ENCODE measurements around the gene NUTF2.

The NUTF2 gene

DNA sequence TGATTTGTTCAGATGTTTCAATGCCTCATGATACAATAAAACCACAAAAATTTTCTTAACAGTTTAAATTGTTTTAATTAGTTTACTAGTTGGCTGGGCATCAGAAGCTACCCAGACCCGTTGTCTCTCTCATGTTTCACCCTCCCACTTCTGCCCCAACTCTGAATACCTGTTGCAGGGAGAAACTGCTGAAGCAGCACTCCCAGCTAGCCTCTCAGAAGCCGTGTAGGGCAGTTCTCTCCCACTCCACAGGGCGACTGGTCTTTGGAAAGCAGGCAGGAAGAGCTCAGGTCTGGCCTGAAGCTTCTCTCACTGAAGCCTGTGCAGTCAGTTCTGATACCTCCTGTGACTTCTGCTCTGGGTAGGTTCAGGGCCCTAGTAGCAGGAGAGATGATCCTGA is 24.5 kb downstream of the NUTF2 start:
- no peak overlapping the region for H3K4me3 ChIP-seq (ENCODE audit: control insufficient read depth, low read depth, low read length)
- no peak for DNase-seq (ENCODE audit: low read depth)

DNA sequence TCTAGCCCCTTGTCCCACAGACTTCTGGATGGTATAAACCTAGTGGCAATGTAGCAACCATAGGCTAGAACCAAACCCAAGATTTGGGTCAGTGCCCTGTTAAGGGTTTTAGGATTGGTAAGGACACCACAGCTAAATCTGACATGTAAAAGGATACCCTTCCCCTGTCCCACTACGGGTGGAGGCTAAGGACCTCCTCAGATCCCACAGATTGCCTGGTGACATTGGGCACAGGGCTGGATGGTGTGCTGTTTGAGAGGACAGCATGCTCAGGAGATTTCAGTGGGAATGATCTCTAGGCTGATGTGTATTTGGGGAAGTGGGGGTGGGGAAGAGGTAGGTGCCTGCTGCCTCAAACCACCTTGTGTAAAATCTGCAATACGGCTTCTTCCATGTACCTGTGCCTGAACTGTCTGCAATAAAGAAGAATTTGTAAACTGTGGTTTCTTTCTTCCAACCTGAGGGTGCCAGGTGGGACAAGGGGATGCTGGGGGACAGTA is 25.4 kb downstream of the NUTF2 start:
- TF ChIP-seq, protein P1, sequence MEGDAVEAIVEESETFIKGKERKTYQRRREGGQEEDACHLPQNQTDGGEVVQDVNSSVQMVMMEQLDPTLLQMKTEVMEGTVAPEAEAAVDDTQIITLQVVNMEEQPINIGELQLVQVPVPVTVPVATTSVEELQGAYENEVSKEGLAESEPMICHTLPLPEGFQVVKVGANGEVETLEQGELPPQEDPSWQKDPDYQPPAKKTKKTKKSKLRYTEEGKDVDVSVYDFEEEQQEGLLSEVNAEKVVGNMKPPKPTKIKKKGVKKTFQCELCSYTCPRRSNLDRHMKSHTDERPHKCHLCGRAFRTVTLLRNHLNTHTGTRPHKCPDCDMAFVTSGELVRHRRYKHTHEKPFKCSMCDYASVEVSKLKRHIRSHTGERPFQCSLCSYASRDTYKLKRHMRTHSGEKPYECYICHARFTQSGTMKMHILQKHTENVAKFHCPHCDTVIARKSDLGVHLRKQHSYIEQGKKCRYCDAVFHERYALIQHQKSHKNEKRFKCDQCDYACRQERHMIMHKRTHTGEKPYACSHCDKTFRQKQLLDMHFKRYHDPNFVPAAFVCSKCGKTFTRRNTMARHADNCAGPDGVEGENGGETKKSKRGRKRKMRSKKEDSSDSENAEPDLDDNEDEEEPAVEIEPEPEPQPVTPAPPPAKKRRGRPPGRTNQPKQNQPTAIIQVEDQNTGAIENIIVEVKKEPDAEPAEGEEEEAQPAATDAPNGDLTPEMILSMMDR (IDR thresholded peaks at IDR 0.05; ENCODE audit: control insufficient read depth, insufficient read depth, low read depth, low read length, missing control alignments), result no peak
- no peak overlapping the region for H3K4me3 ChIP-seq (ENCODE audit: control insufficient read depth, low read depth, low read length)
- DNase-seq (ENCODE audit: low read depth), result no peak

More for the DNA sequence above, 24.5 kb downstream of the NUTF2 start:
- TF ChIP-seq, protein P1 (IDR thresholded peaks at IDR 0.05; ENCODE audit: control insufficient read depth, insufficient read depth, low read depth, low read length, missing control alignments), result no peak

DNA sequence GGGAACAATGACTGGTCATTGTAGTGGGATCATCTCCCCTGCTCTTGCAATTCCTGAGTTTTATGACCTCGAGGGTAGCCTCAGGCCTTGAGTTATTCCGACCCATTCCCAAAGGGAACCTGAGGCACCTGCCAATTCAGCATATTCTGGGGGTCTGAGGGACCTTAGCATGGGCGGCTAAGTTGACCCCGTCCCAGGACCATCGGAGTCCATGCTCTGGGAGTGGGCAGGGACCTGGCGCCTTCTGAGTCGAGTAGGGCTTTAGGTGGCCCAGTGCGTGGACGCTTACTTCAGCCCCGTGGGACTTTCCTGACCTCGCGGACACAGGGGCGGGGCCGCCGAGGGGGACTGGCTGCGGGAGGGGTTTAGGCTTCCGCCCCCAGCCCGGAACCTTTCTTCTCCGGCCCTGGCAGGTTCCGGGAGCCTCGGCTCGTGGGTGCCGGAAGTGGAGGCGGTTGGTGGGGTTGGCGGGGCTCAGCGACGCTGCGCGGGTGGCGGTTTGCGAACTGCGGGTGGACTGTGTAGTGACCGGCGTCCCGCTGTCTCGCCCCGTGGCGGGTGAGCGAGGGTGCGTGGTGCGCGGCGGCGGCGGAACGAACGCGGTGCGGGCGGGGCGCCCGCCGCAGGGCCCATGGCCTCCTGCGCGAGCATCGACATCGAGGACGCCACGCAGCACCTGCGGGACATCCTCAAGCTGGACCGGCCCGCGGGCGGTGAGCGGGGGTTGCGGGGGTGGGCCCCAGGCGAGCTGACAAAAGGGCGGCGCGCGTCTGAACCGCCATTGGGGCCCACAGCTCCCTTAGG is 26.1 kb downstream of the NUTF2 start, which contains the start of gene EDC4:
TSS of gene EDC4 (plus strand) at position 422 of the 804 bp plus-strand sequence. CDS start at position 632, 210 bp downstream.
- TF ChIP-seq, protein P1 (IDR thresholded peaks at IDR 0.05; ENCODE audit: control insufficient read depth, insufficient read depth, low read depth, low read length, missing control alignments), result no peak
- no peak for DNase-seq (ENCODE audit: low read depth)
- H3K4me3 ChIP-seq (ENCODE audit: control insufficient read depth, low read depth, low read length), result peak within 1 kb of the TSS; percentile 84

DNA sequence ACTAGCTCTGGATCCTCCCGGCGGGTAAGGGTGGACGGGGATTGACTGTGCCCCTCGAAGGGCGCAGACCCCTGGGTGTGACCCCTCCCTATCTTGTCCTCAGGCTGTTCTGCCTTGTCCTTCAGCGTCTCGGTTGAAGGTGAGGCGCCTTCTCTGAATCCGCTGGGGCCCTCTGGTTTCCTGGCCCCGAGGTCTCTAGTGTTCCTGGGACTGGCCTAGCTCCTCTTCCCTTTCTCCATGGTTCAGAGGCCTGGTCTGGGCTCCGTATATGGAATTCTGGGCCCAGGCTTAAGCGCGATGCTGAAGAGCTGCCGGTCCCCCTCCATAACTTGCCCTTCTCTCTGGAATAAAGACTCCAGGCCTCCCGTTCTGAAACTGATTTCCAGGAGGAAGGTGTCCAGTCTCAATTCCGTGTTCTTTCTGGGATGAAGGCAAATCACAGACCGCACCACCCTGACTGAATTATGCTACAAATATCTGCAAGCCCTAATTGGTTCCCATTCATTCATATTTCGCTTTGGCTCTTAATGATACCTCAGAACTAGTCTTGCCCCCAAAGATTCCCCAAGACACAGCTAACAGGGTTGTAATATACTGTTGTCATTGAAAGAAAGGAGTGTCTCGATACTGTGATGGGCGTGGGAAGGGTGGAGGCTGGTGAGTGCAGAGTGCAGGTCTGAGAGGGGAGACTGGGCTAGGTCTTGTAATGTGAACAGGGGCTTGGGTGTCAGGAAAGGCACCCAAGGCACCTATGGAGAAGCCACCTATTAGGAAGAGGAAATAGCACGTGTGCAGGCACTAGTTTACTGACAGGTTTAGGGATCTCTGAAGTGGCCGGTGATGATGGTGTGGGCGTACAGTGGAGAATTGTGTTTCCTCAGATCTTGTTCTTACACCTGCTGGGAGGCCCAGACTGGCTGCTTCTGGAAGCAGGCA is 27.0 kb downstream of the NUTF2 start:
- peak overlapping the region; percentile 84 for H3K4me3 ChIP-seq (ENCODE audit: control insufficient read depth, low read depth, low read length)
- TF ChIP-seq, protein P1 (IDR thresholded peaks at IDR 0.05; ENCODE audit: control insufficient read depth, insufficient read depth, low read depth, low read length, missing control alignments), result no peak
- no peak for DNase-seq (ENCODE audit: low read depth)

DNA sequence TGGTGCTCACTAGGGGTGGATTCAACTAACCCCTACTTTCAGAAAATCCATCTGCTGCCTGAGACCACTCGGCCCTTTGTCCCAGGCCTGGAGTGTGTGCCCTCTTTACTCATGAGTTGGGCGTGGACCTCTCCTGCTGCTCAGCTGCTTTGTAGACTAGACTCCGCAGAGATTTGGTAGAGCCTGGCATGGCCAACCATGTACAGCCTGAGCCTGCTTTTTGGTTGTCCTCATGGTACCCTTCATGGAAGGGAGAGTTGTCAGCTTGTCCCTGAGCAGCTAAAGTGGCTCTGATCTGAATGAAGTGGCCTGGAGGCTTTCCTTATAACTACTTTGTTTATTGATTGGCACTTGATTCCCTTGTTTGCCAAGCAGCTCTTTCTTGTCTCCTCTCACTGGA is 27.6 kb downstream of the NUTF2 start:
- TF ChIP-seq, protein P1 (IDR thresholded peaks at IDR 0.05; ENCODE audit: control insufficient read depth, insufficient read depth, low read depth, low read length, missing control alignments), result no peak
- DNase-seq (ENCODE audit: low read depth), result no peak
- peak overlapping the region; percentile 84 for H3K4me3 ChIP-seq (ENCODE audit: control insufficient read depth, low read depth, low read length)

DNA sequence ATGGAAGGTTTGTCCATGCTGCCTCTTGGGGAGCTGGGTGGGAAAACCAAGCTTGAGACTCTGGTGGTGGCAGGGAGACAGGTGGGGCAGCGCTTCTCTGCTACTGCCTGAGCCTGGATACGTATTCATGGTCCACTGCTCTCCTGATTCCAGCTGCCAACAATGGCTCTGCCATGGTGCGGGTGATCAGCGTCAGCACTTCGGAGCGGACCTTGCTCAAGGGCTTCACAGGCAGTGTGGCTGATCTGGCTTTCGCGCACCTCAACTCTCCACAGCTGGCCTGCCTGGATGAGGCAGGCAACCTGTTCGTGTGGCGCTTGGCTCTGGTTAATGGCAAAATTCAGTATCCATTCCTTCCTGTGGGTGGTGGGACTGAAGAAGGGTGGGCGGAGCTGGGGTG is 30.3 kb downstream of the NUTF2 start:
- TF ChIP-seq, protein P1 (IDR thresholded peaks at IDR 0.05; ENCODE audit: control insufficient read depth, insufficient read depth, low read depth, low read length, missing control alignments), result no peak
- DNase-seq (ENCODE audit: low read depth), result no peak
- H3K4me3 ChIP-seq (ENCODE audit: control insufficient read depth, low read depth, low read length), result no peak overlapping the region

Data from AG09309 (cell line).